Activated effector memory CD4-positive, alpha-beta T cell treated with Interleukin-2 at 50 U/mL for 16 hours (primary cell): ENCODE data around the gene ASB1.
"Not testable (repeated sequence)": the region's sequence is repeated elsewhere in the genome, so short reads cannot be mapped to it uniquely, and the experiment has no call there.

Experiments used
- DNase-seq: peaks from one replicate; pipeline ENCODE4 v3.0.0-alpha.2; 2020

The ASB1 gene

GRCh38 chr2:238404406-238405216, 22.1 kb upstream of the ASB1 start:
- no peak for DNase-seq

GRCh38 chr2:238405217-238405555, 21.5 kb upstream of the ASB1 start:
- not testable (repeated sequence) for DNase-seq

GRCh38 chr2:238406221-238406997, 20.3 kb upstream of the ASB1 start:
- no peak for DNase-seq

GRCh38 chr2:238406998-238407285, 19.8 kb upstream of the ASB1 start:
- no peak for DNase-seq

GRCh38 chr2:238407566-238407965, 19.2 kb upstream of the ASB1 start:
- DNase-seq = no peak

GRCh38 chr2:238408615-238409340, 17.9 kb upstream of the ASB1 start:
- DNase-seq = no peak

- DNase-seq = no peak
These were observed 17.2 kb upstream of the ASB1 start for GRCh38 chr2:238409341-238410199.

GRCh38 chr2:238412067-238412767, 14.5 kb upstream of the ASB1 start:
- no peak for DNase-seq

GRCh38 chr2:238413368-238413767, 13.4 kb upstream of the ASB1 start:
- DNase-seq = no peak

GRCh38 chr2:238415036-238415764, 11.5 kb upstream of the ASB1 start:
- no peak for DNase-seq

- no peak for DNase-seq
These were observed 10.8 kb upstream of the ASB1 start for GRCh38 chr2:238415893-238416292.

- DNase-seq = no peak
These were observed 8.3 kb upstream of the ASB1 start for GRCh38 chr2:238418196-238418998.

- DNase-seq = no peak
These were observed 7.7 kb upstream of the ASB1 start for GRCh38 chr2:238418999-238419546.

- DNase-seq = no peak
These were observed 6.3 kb upstream of the ASB1 start for GRCh38 chr2:238420442-238420841.

GRCh38 chr2:238420878-238421694, 5.6 kb upstream of the ASB1 start:
- no peak for DNase-seq

- no peak for DNase-seq
These were observed 5.1 kb upstream of the ASB1 start for GRCh38 chr2:238421695-238422035.

- no peak for DNase-seq
These were observed 4.4 kb upstream of the ASB1 start for GRCh38 chr2:238422285-238422684.

- no peak for DNase-seq
These were observed 3.8 kb upstream of the ASB1 start for GRCh38 chr2:238422940-238423339.

GRCh38 chr2:238423561-238424312, 3.0 kb upstream of the ASB1 start:
- DNase-seq = no peak
